Measurements from ENCODE around the gene LTB4R.
A peak's percentile ranks its signal among the peaks of the same experiment; 100 is the strongest.

Gene LTB4R

DNA sequence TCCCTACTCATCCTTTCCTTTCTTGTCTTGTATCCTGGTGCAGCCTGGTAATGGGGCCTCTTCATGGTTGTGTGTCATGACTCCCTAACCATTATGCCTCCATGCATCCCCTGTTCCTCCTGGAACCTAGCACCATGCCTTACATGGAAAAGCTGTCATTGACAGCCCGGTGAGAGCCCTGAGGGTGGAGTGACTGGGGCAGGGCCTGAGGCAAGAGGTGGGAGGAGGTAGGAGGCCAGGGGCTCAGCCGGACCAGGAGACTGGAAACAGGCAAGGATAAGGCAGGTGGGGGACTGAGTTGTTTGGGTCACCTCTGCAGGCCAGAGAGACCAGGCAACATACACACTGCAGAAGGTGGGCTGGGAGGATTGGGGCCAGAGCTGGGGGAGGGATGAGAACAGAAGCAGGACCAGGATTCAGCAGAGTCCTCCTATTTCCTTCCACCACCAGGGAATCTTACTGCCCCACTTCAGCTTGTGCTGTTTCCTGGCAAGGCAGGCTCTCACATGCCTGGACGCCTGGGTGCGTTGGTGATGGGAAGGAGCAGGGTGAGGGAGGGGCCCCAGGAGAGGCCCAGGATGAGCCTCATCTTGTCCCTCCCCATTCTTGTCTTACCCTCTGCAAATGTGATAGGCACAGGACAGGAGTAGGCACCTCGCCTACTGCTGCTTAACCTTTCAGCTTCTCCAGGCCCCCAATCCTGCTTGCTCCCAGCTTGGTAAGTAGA is 1.6 kb upstream of the LTB4R start, which contains the start of gene LTB4R2:
LTB4R2 (plus strand) TSS at position 603 of the 727 bp plus-strand sequence. CDS start 525 bp downstream, outside the sequence.
- peak within 1 kb of the TSS; percentile 44 for H3K4me3 ChIP-seq (ENCODE audit: low read depth, low read length)
- no peak for DNase-seq (ENCODE audit: low read depth)
- TF ChIP-seq, protein P1, sequence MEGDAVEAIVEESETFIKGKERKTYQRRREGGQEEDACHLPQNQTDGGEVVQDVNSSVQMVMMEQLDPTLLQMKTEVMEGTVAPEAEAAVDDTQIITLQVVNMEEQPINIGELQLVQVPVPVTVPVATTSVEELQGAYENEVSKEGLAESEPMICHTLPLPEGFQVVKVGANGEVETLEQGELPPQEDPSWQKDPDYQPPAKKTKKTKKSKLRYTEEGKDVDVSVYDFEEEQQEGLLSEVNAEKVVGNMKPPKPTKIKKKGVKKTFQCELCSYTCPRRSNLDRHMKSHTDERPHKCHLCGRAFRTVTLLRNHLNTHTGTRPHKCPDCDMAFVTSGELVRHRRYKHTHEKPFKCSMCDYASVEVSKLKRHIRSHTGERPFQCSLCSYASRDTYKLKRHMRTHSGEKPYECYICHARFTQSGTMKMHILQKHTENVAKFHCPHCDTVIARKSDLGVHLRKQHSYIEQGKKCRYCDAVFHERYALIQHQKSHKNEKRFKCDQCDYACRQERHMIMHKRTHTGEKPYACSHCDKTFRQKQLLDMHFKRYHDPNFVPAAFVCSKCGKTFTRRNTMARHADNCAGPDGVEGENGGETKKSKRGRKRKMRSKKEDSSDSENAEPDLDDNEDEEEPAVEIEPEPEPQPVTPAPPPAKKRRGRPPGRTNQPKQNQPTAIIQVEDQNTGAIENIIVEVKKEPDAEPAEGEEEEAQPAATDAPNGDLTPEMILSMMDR (IDR thresholded peaks at IDR 0.05; ENCODE audit: control insufficient read depth, extremely low read depth, insufficient read depth): no peak

DNA sequence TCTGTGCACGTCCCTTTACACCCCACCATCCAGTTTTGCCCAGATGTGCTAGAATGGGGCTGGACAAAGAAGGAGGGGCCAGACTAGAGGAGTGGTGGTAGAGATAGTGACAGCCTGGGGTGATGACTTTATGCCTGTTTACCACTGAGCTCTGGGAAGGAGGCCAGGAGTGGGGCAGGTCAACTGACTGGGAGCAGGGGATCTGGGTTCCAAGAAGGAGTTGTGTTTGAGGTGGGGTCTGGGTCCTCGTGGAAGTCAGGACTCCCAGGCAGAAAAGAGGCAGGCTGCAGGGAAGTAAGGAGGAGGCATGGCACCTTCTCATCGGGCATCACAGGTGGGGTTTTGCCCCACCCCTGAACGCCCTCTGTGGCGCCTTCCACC is 1.0 kb upstream of the LTB4R start:
- no peak for DNase-seq (ENCODE audit: low read depth)
- TF ChIP-seq, protein P1 (IDR thresholded peaks at IDR 0.05; ENCODE audit: control insufficient read depth, extremely low read depth, insufficient read depth): no peak
- peak overlapping the region; percentile 44 for H3K4me3 ChIP-seq (ENCODE audit: low read depth, low read length)

DNA sequence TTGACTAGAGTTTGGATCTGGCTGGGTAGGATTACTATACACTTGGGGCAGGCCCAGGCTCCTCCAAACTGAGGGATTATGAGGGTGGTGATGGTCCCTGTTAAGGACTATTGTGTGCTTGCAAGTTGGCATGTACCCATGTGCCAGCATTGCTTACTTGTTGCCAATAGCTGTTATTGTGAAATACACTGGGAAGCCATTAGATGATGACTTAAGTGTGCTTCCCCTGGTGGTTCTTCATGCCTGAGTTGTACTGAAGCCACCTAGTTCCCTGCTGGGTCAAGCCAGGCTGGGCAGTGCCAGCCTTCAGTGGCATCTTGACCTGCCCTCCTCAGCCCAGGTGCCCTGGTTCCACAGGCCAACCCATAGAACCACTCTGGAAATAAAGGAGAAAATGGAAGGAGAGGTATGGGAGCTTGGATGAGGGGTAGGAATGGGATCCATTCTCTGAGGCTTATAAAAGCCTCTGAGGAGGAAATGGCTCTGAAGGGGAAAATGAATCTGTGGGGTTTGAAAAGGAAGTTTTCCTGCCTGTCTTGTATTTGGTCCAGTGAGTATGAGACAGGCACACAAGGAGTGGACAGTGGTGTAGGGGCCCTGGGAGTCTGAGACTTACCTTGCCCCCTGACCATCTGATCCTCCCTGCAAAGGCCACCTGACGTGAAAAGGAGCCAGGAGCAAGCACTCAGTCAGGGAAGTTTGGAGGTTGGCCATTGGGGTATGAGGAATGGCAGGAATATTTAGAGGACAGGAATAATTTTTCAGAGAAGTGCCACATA is 724 bp downstream of the LTB4R start:
- TF ChIP-seq, protein P1 (IDR thresholded peaks at IDR 0.05; ENCODE audit: control insufficient read depth, extremely low read depth, insufficient read depth): no peak
- no peak overlapping the region for H3K4me3 ChIP-seq (ENCODE audit: low read depth, low read length)
- DNase-seq (ENCODE audit: low read depth): no peak

DNA sequence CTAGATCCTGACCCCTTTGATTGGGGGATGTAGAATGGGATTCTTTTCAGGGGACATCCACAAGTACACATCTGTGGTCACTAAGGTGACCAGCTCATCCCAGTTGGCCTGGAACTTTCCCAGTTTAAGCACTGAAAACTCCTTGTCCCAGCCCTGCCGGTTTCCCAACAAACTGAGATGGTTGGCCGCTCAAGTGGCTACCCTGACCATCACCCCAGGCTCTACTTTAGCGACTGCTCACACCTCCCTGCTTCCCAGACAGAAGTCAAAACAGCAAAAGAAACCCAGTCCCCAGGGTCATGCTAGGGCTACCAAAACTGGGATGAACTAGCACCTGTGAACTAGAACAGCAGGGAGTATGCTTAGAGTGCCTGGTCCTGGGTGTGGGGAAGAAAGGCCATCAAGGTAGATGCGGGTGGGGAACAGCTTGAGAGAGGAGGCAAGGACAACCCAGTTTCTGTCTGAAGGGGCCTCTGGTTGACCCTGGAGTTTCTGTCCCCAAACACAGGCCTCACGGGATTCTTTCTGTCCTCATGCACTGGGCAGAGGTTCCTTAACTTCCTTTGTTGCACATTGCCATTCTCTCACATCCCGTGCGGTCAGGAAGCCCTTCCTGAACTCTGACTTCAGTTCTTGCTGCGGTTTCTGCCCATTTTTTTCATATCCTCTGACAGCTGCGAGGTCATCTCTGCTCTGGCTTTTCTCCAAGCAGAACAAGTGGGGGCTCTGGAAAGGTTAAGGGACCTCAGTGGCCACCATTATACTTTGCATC is 1.6 kb downstream of the LTB4R start:
- TF ChIP-seq, protein P1 (IDR thresholded peaks at IDR 0.05; ENCODE audit: control insufficient read depth, extremely low read depth, insufficient read depth): no peak
- DNase-seq (ENCODE audit: low read depth): no peak
- no peak overlapping the region for H3K4me3 ChIP-seq (ENCODE audit: low read depth, low read length)

DNA sequence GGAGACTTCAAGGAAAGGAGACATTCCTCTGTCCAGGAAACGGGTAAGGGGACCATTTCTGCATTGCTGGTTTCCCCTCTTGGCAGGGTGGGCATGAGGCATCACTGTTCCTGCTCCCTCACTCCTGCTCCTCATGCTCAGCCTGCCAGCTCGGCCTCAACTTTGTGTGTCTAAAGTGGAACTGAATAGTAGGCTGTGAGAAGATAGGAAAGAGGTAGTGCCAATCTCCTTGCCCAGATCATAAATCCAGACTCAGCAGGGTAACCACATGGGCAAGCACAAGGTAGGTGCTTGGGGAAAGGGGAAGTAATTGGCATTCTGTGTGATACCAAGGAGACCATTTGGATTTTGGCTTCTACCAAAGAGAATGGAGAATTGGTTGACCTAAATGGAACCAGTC is 2.6 kb downstream of the LTB4R start:
- TF ChIP-seq, protein P1 (IDR thresholded peaks at IDR 0.05; ENCODE audit: control insufficient read depth, extremely low read depth, insufficient read depth): no peak
- no peak for DNase-seq (ENCODE audit: low read depth)
- no peak overlapping the region for H3K4me3 ChIP-seq (ENCODE audit: low read depth, low read length)

DNA sequence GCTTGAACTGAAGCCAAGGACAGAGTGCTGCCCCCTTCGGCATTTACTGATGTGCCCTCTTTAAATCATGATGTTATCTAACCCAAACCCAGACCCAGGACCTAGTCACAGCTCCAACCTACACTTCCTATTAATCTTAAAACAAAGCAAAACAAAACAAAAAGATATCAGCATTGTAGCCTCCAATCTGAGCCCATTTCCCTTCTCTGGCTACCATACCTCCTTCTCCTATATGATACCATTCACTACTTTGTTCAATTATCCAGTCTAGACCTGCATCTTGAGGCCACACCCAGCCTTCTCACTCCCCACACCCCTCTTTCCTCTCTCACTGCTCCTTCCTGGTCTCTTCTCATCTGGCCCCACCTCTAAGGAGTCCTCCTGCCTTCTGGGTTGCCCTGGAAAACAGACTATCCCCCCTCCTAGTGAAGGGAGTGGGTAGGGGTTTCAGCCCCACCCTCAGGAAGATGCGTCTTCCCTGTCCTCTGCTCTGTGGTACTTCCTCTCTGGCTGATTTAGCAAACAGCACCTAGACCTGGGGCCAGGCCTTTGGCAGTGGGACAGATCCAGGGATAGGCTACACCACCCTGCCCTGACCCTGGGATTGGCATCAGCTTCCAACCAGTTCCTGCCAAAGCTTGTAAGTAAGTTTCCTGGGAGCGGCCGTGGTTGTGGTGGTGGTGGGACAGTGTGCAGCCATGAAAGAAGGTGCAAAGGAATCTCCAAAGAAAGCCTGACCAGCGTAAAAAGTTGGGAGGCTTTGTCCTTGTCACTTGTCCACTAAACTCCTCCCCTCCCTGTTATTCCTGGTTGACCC is 3.3 kb downstream of the LTB4R start:
- H3K4me3 ChIP-seq (ENCODE audit: low read depth, low read length): no peak overlapping the region
- DNase-seq (ENCODE audit: low read depth): no peak
- TF ChIP-seq, protein P1 (IDR thresholded peaks at IDR 0.05; ENCODE audit: control insufficient read depth, extremely low read depth, insufficient read depth): no peak

Measured in LNCaP clone FGC (cell line).